ENCODE results near the gene WAC. TPM values are rescaled to one million over a fixed set of nuclear protein-coding genes. Genes with fewer than 3 reads are reported as not detected.
A peak's percentile ranks its signal among the peaks of the same experiment; 100 is the strongest.
"Not testable (repeated sequence)": the region's sequence is repeated elsewhere in the genome, so short reads cannot be mapped to it uniquely, and the experiment has no call there.

Gene WAC, protein sequence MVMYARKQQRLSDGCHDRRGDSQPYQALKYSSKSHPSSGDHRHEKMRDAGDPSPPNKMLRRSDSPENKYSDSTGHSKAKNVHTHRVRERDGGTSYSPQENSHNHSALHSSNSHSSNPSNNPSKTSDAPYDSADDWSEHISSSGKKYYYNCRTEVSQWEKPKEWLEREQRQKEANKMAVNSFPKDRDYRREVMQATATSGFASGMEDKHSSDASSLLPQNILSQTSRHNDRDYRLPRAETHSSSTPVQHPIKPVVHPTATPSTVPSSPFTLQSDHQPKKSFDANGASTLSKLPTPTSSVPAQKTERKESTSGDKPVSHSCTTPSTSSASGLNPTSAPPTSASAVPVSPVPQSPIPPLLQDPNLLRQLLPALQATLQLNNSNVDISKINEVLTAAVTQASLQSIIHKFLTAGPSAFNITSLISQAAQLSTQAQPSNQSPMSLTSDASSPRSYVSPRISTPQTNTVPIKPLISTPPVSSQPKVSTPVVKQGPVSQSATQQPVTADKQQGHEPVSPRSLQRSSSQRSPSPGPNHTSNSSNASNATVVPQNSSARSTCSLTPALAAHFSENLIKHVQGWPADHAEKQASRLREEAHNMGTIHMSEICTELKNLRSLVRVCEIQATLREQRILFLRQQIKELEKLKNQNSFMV
- 100 to 1,000 TPM; 165 to 189 (median 169) TPM for total RNA-seq

DNA sequence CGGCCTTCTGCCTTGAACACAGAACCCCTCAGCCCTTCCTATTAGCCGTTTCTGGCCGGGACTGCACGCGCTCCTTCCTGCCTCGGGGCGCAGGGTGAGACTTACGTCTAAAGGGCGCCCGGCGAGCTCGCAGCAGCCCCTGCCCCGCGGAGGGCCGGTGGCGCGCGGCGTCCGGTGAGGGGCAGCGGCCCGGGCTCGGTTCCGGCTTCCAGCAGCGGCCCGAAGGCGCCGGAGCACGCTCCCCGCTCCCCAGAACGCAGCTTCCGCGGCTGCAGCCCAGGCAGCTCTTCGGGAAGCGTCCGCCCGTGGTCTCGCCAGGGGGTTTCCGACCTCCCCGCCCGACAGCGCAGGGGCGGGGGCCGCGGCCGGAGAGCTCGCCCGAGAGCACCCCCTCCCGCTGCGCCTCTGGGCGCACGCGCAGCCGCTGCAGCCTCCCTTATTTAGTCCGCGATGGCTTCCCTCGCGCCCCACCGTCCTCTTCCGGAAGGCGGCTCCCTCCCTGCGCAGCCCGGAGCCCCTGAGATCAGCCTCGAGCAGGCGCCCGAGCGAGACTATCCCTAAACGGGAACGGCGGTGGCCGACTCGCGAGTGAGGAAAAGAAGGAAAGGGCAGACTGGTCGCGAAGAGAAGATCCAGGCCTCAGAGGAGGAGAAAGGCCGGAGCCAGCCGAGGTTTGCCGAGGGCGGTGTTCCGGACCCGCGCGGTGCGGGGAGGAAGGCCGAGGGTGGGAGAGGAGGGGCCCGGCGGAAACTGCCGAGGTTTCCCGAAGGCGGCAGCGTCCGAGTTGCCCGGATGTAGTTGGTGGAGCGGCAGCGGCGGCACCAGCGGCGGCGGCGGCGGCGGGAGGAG is at the start of gene WAC:
Gene WAC, plus strand, starts transcription at position 782 of the 849 bp plus-strand sequence. CDS start 462 bp downstream, outside the sequence.
- TF ChIP-seq POLR2A (IDR thresholded peaks at IDR 0.05) = peak; percentile 19 to 82
- TF ChIP-seq, protein P1, sequence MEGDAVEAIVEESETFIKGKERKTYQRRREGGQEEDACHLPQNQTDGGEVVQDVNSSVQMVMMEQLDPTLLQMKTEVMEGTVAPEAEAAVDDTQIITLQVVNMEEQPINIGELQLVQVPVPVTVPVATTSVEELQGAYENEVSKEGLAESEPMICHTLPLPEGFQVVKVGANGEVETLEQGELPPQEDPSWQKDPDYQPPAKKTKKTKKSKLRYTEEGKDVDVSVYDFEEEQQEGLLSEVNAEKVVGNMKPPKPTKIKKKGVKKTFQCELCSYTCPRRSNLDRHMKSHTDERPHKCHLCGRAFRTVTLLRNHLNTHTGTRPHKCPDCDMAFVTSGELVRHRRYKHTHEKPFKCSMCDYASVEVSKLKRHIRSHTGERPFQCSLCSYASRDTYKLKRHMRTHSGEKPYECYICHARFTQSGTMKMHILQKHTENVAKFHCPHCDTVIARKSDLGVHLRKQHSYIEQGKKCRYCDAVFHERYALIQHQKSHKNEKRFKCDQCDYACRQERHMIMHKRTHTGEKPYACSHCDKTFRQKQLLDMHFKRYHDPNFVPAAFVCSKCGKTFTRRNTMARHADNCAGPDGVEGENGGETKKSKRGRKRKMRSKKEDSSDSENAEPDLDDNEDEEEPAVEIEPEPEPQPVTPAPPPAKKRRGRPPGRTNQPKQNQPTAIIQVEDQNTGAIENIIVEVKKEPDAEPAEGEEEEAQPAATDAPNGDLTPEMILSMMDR (IDR thresholded peaks at IDR 0.05) = peak in 1 of 6 experiments; percentile 8
- H3K27ac ChIP-seq = peak within 1 kb of the TSS; percentile 98 to 99 (median 98)
- H3K9me3 ChIP-seq = no peaks in the 10 kb centered on the region
- DNase-seq = peak; percentile 95 to 97
- H3K4me3 ChIP-seq (replicated peaks in 1 of 3) = peak within 1 kb of the TSS; percentile 79 to 92 (median 83)
- H3K36me3 ChIP-seq = peaks cover 20 to 23% of the 10 kb centered on the region in 2 donors
- 0% methylated on average over 39 to 56 of the region's 102 CpGs for WGBS, 2 donors
- peaks cover 8 to 26% of the 10 kb centered on the region in 2 donors for H3K4me1 ChIP-seq
- intact Hi-C loops (cut with DNase I) = no loop called here
- no peaks in the 10 kb centered on the region for H3K27me3 ChIP-seq

DNA sequence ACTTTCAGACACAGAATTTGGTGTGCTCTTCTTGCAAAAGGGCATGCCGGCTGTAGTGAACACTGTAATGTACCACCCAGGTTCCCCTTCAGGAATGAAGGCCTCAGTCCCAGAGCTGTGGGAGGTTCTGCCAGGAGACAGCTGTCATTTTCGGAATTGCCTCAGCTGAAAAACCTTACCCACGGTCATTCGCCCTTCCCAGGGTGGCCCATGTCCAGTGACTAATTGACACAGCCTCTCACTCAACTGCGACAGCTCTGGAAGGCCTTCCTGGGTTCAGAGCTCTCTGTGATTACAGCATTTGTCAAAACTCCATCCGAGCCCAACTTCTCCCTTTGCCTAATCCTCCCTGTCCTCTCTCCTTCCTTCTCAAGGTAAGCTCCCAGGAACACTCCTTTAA is 43.7 kb upstream of the WAC start:
- no peak overlapping the region for H3K4me3 ChIP-seq (replicated peaks in 1 of 3)
- H3K27me3 ChIP-seq = no peaks in the 10 kb centered on the region
- no peaks in the 10 kb centered on the region for H3K9me3 ChIP-seq
- WGBS, 2 donors = 86 to 95% methylated on average over 6 of the region's 6 CpGs
- DNase-seq = no peak
- TF ChIP-seq POLR2A (IDR thresholded peaks at IDR 0.05) = no peak
- TF ChIP-seq, protein P1 (IDR thresholded peaks at IDR 0.05) = no peak
- H3K27ac ChIP-seq = no peak overlapping the region
- intact Hi-C loops (cut with DNase I) = no loop called here
- H3K36me3 ChIP-seq = no peaks in the 10 kb centered on the region
- no peaks in the 10 kb centered on the region for H3K4me1 ChIP-seq

DNA sequence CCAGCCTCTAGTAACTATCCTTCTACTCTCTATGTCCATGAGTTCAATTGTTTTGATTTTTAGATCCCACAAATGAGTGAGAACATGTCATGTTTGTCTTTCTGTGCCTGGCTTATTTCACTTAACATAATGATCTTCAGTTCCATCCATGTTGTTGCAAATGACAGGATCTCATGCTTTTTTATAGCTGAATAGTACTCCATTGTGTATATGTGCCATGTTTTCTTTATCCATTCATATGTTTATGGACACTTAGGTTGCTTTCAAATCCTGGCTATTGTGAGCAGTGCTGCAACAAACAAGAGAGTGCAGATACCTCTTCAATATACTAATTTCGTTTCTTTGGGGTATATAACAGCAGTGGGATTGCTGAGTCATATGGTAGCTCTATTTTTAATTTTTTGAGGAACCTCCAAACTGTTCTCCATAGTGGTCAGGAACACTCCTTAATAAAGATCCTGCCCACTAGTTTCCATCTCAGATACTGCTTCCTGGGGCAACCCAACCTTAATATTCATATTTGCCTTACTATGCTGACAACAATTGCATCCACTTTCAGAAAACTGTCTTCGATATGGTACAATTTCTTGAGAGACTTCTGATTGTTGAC is 42.6 kb upstream of the WAC start:
- H3K4me1 ChIP-seq; H3K36me3 ChIP-seq; H3K27ac ChIP-seq; H3K9me3 ChIP-seq; H3K4me3 ChIP-seq (replicated peaks in 1 of 3); intact Hi-C loops (cut with DNase I); DNase-seq; H3K27me3 ChIP-seq: not testable (repeated sequence)
- 88 to 89% methylated on average over 2 of the region's 2 CpGs for WGBS, 2 donors

DNA sequence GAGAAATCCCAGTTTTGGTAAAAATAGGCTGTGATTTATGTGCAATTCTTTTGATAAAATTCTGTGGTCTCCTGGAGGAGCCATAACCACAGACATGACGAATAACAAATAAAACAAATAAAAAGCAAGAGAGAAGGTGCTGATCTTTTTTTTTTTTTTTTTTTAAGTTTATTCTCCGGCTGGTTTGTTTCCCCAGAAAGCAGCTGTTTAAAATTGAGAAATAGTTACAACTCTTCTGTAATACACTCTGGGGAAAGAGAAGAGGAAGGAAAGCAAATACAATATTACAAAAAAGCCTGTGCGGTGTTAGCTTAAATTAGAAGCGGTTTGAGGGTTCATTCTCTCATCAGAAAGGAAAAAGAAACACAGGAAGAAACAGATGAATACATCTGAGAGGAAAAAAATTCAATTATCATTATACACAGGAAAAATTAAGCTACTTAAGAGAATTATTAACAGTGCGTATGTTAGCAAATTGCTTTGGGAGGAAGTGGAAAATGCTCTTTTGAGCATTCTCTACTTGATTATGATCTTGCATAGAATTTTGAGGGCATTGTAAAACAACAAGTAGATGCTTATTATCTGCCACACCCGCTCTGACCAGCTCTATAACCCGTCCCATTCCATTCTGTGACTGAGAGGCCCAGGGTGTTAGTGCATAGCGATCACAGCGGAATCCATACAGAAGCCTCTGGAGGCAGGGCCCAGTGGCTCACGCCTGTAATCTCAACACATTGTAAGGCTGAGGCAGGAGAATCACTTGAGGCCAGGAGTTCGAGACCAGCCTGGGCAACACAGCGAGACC is 40.6 kb upstream of the WAC start:
- TF ChIP-seq POLR2A (IDR thresholded peaks at IDR 0.05) = no peak
- DNase-seq = no peak
- no peak overlapping the region for H3K4me3 ChIP-seq (replicated peaks in 1 of 3)

DNA sequence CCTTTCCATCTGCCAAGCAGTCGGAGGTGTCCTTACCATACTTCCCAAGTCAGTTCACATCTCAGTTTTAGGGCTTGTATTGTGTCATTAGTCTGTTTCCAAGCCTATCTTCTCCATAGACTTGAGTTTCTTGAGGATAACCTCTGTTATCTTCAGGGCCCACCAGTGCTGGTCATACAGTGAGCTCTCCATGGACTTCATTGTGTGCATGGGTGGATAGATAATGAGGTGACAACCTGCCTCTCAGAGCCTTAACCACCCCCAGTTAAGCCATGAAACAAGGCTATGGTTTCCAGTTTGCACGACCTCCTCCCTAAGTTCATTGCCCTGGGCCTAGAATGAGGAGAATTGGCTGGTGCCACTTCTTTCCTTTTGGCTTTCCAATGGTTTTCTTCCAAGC is 38.5 kb upstream of the WAC start:
- H3K4me3 ChIP-seq (replicated peaks in 1 of 3) = no peak overlapping the region
- H3K27me3 ChIP-seq = no peaks in the 10 kb centered on the region
- peaks cover 0 to 8% of the 10 kb centered on the region in 2 donors for H3K4me1 ChIP-seq
- 76 to 93% methylated on average over 2 of the region's 2 CpGs for WGBS, 2 donors
- no peaks in the 10 kb centered on the region for H3K36me3 ChIP-seq
- H3K9me3 ChIP-seq = no peaks in the 10 kb centered on the region
- intact Hi-C loops (cut with DNase I) = no loop called here
- DNase-seq = no peak
- no peak overlapping the region for H3K27ac ChIP-seq
- TF ChIP-seq POLR2A (IDR thresholded peaks at IDR 0.05) = no peak
- TF ChIP-seq, protein P1 (IDR thresholded peaks at IDR 0.05) = no peak

More for the DNA sequence above, 40.6 kb upstream of the WAC start:
- intact Hi-C loops (cut with DNase I) = no loop called here
- H3K9me3 ChIP-seq = no peaks in the 10 kb centered on the region
- peaks cover 0 to 8% of the 10 kb centered on the region in 2 donors for H3K4me1 ChIP-seq
- 74 to 79% methylated on average over 12 of the region's 12 CpGs for WGBS, 2 donors
- H3K36me3 ChIP-seq = no peaks in the 10 kb centered on the region
- H3K27me3 ChIP-seq = no peaks in the 10 kb centered on the region
- H3K27ac ChIP-seq = no peak overlapping the region

All from thyroid gland (tissue), 4 donors.